ENCODE results near the gene GLCCI1.
"Not testable (repeated sequence)": the region's sequence is repeated elsewhere in the genome, so short reads cannot be mapped to it uniquely, and the experiment has no call there.

Gene GLCCI1

GRCh38 chr7:7992506-7992905 is 23.9 kb downstream of the GLCCI1 start:
- DNase-seq = no peak

GRCh38 chr7:7995348-7995747 is 26.8 kb downstream of the GLCCI1 start:
- not testable (repeated sequence) for DNase-seq

GRCh38 chr7:7996568-7996967 is 28.0 kb downstream of the GLCCI1 start:
- no peak for DNase-seq

- no peak for DNase-seq
Observed at GRCh38 chr7:8000315-8000941, 31.8 kb downstream of the GLCCI1 start.

- no peak for DNase-seq
Observed at GRCh38 chr7:8003077-8003476, 34.5 kb downstream of the GLCCI1 start.

- DNase-seq = no peak
Observed at GRCh38 chr7:8005279-8005678, 36.7 kb downstream of the GLCCI1 start.

- DNase-seq = no peak
Observed at GRCh38 chr7:8014399-8014798, 45.8 kb downstream of the GLCCI1 start.

- no peak for DNase-seq
Observed at GRCh38 chr7:8015100-8015745, 46.6 kb downstream of the GLCCI1 start.

- DNase-seq = no peak
Observed at GRCh38 chr7:8015746-8016120, 47.1 kb downstream of the GLCCI1 start.

- DNase-seq = no peak
Observed at GRCh38 chr7:8017423-8017822, 48.8 kb downstream of the GLCCI1 start.

- no peak for DNase-seq
Observed at GRCh38 chr7:8018961-8019360, 50.4 kb downstream of the GLCCI1 start.

- DNase-seq = no peak
Observed at GRCh38 chr7:8022628-8023027, 54.0 kb downstream of the GLCCI1 start.

- no peak for DNase-seq
Observed at GRCh38 chr7:8035192-8035591, 66.6 kb downstream of the GLCCI1 start.

- no peak for DNase-seq
Observed at GRCh38 chr7:8035647-8036518, 67.3 kb downstream of the GLCCI1 start.

GRCh38 chr7:8037151-8037550 is 68.6 kb downstream of the GLCCI1 start:
- no peak for DNase-seq

- no peak for DNase-seq
Observed at GRCh38 chr7:8040768-8041369, 72.3 kb downstream of the GLCCI1 start.

- DNase-seq = no peak
Observed at GRCh38 chr7:8042796-8043535, 74.4 kb downstream of the GLCCI1 start.

GRCh38 chr7:8044761-8045430 is 76.3 kb downstream of the GLCCI1 start:
- no peak for DNase-seq

- not testable (repeated sequence) for DNase-seq
Observed at GRCh38 chr7:8048067-8048466, 79.5 kb downstream of the GLCCI1 start.

GRCh38 chr7:8051373-8051772 is 82.8 kb downstream of the GLCCI1 start:
- DNase-seq = no peak

GRCh38 chr7:8051998-8052397 is 83.4 kb downstream of the GLCCI1 start:
- no peak for DNase-seq

GRCh38 chr7:8052824-8053223 is 84.2 kb downstream of the GLCCI1 start:
- DNase-seq = no peak
